GM19463 (cell line): Measurements from ENCODE around the gene SLC38A11.

Experiments
- ATAC-seq: cut with Tn5 transposase; IDR thresholded peaks from one replicate; pipeline ENCODE4 v1.9.1; 2021; ENCODE audit warnings: mild to moderate bottlenecking, moderate library complexity; ENCODE audit not compliant: unreplicated experiment

The SLC38A11 gene

GRCh38 chr2:164846276-164846675 is 109.0 kb downstream of the SLC38A11 start:
- ATAC-seq, result no peak
